Measurements from ENCODE around the gene STK32B.

- TF ChIP-seq, protein P1, sequence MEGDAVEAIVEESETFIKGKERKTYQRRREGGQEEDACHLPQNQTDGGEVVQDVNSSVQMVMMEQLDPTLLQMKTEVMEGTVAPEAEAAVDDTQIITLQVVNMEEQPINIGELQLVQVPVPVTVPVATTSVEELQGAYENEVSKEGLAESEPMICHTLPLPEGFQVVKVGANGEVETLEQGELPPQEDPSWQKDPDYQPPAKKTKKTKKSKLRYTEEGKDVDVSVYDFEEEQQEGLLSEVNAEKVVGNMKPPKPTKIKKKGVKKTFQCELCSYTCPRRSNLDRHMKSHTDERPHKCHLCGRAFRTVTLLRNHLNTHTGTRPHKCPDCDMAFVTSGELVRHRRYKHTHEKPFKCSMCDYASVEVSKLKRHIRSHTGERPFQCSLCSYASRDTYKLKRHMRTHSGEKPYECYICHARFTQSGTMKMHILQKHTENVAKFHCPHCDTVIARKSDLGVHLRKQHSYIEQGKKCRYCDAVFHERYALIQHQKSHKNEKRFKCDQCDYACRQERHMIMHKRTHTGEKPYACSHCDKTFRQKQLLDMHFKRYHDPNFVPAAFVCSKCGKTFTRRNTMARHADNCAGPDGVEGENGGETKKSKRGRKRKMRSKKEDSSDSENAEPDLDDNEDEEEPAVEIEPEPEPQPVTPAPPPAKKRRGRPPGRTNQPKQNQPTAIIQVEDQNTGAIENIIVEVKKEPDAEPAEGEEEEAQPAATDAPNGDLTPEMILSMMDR (conservative IDR thresholded peaks at IDR 0.05; ENCODE audit: low read length), result no peak
- TF ChIP-seq EZH2phosphoT487 (IDR thresholded peaks at IDR 0.05; ENCODE audit: borderline replicate concordance), result no peak
Measured at GRCh38 chr4:5220028-5220427, 168.7 kb downstream of the STK32B start.

Measured in Loucy (cell line).